ENCODE results near the gene LCE4A.

The LCE4A gene

GRCh38 chr1:152697701-152698600, 10.0 kb upstream of the LCE4A start, which contains the start of gene LCE2A:
Gene LCE2A, plus strand, starts transcription at chr1:152698345. Its CDS starts 557 bp downstream, at chr1:152698902.
- Histone ChIP-seq H3K4me1 (peaks cover 0 to 20% (median 13%) of the 10 kb centered on the region in 10 experiments; a peak in 13 of 20 replicates), H4K20me1 (no peaks in the 10 kb centered on the region), H3K27ac (no peak within 1 kb of the TSS), H3K27me3 (no peaks in the 10 kb centered on the region), H3K9me3 (replicated peaks in 1 of 11) (peaks cover 1 to 7% (median 4%) of the 10 kb centered on the region in 11 experiments; a peak in 10 of 22 replicates), H3K36me3 (no peaks in the 10 kb centered on the region), H3K9ac (no peak within 1 kb of the TSS), H3K4me2 (no peak within 1 kb of the TSS), H3K4me3 (no peak within 1 kb of the TSS)
- TF ChIP-seq Cebpa-rat (IDR thresholded peaks at IDR 0.05) = 0 out of 22 replicates have a peak, but pooled peaks of 1 of the 11 experiments have one; percentile 17

DNA sequence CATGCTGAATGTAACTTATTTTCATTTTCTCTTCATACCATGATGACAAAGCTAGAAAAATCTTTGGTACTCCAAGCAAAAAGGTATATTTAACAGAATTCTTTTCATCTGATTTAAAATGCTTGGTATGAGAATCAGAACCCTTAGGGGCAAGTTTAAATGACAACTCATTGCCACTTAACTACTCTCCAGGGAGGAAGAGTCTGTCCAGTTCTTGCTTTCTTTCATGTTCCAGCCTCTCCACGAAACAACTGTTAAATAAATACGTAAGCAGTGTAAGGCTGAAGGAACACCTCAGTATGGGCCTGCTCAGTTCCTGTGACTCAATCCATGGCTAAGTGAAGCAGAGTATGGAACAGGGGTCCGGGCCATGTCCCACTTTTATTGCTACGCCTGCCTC, 8.2 kb upstream of the LCE4A start:
- Histone ChIP-seq H4K20me1 (no peaks in the 10 kb centered on the region), H3K4me1 (peaks cover 0 to 20% (median 13%) of the 10 kb centered on the region in 10 experiments; a peak in 13 of 20 replicates), H3K27me3 (no peaks in the 10 kb centered on the region), H3K9me3 (replicated peaks in 1 of 11) (peaks cover 0 to 6% (median 4%) of the 10 kb centered on the region in 11 experiments; a peak in 5 of 22 replicates), H3K27ac (no peak overlapping the region), H3K9ac (peak overlapping the region in 2 of 11 experiments; percentile 2 to 14; a peak in 1 of 22 replicates), H3K4me3 (no peak overlapping the region), H3K36me3 (no peaks in the 10 kb centered on the region), H3K4me2 (peak overlapping the region in 7 of 11 experiments; percentile 11 to 64 (median 48); a peak in 14 of 22 replicates)
- TF ChIP-seq Cebpa-rat (IDR thresholded peaks at IDR 0.05) = no peak

DNA sequence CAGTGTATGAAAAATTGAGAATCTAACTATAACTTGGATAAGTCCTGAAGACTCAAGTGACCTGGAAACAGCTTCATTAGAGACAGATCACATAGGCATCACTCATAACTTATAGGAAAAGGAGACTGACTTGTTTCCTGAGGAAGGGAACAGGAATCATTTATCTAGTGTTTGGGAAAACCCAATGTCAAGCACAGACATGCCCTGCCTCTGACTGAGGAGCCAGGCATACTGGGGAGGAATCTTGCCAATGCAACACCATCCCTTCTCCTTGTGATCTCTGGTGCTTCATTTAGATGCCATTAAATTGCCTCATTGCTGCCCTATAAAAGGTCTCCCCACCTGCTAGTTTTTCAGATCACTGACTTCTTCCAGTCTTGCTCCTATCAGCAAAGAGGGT, 10.3 kb downstream of the LCE4A start:
- Histone ChIP-seq H4K20me1 (no peaks in the 10 kb centered on the region), H3K36me3 (no peaks in the 10 kb centered on the region), H3K9me3 (replicated peaks in 1 of 11) (peaks cover 6 to 15% (median 10%) of the 10 kb centered on the region in 11 experiments; a peak in 19 of 22 replicates), H3K4me3 (no peak overlapping the region), H3K9ac (no peak overlapping the region), H3K27me3 (no peaks in the 10 kb centered on the region), H3K4me1 (no peaks in the 10 kb centered on the region), H3K27ac (no peak overlapping the region), H3K4me2 (no peak overlapping the region)
- no peak for TF ChIP-seq Cebpa-rat (IDR thresholded peaks at IDR 0.05)

GRCh38 chr1:152725261-152725660, 17.3 kb downstream of the LCE4A start:
- Histone ChIP-seq H3K36me3 (no peaks in the 10 kb centered on the region), H4K20me1 (no peaks in the 10 kb centered on the region), H3K27ac (no peak overlapping the region), H3K4me2 (no peak overlapping the region), H3K4me1 (no peaks in the 10 kb centered on the region), H3K27me3 (no peaks in the 10 kb centered on the region), H3K4me3 (no peak overlapping the region), H3K9ac (no peak overlapping the region), H3K9me3 (replicated peaks in 1 of 11) (no peaks in the 10 kb centered on the region)
- no peak for TF ChIP-seq Cebpa-rat (IDR thresholded peaks at IDR 0.05)

DNA sequence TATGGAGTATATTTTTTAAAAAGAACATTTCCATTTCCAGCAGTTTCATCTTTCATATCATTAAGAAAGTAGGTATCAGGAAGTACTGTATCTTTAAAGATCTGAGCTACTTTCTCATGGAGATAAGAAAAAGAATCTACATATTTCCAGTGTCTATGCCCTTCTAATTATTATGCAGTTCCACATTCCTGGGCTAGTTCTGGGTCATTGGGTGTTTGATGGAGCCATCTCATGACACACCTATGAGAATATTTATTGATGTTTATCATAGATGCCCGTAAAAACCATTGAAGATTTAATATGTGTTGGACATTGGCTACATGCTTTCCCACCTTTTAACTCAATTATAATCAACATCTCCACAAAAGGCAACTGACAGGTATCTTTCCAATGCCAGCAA, 21.0 kb downstream of the LCE4A start:
- no peaks in the 10 kb centered on the region for H3K9me3 ChIP-seq (replicated peaks in 1 of 11)
- H3K4me1 ChIP-seq = no peaks in the 10 kb centered on the region
- no peak overlapping the region for H3K27ac ChIP-seq
- H3K27me3 ChIP-seq = no peaks in the 10 kb centered on the region
- H3K4me3 ChIP-seq = no peak overlapping the region
- H3K36me3 ChIP-seq = no peaks in the 10 kb centered on the region
- no peaks in the 10 kb centered on the region for H4K20me1 ChIP-seq
- no peak overlapping the region for H3K4me2 ChIP-seq
- no peak for TF ChIP-seq Cebpa-rat (IDR thresholded peaks at IDR 0.05)
- no peak overlapping the region for H3K9ac ChIP-seq

- H3K27ac ChIP-seq = no peak overlapping the region
- no peaks in the 10 kb centered on the region for H4K20me1 ChIP-seq
- H3K27me3 ChIP-seq = no peaks in the 10 kb centered on the region
- H3K4me3 ChIP-seq = no peak overlapping the region
- no peak overlapping the region for H3K4me2 ChIP-seq
- no peak for TF ChIP-seq Cebpa-rat (IDR thresholded peaks at IDR 0.05)
- no peaks in the 10 kb centered on the region for H3K9me3 ChIP-seq (replicated peaks in 1 of 11)
- no peak overlapping the region for H3K9ac ChIP-seq
- no peaks in the 10 kb centered on the region for H3K36me3 ChIP-seq
- no peaks in the 10 kb centered on the region for H3K4me1 ChIP-seq
Observed at GRCh38 chr1:152735648-152736047, 27.7 kb downstream of the LCE4A start.

DNA sequence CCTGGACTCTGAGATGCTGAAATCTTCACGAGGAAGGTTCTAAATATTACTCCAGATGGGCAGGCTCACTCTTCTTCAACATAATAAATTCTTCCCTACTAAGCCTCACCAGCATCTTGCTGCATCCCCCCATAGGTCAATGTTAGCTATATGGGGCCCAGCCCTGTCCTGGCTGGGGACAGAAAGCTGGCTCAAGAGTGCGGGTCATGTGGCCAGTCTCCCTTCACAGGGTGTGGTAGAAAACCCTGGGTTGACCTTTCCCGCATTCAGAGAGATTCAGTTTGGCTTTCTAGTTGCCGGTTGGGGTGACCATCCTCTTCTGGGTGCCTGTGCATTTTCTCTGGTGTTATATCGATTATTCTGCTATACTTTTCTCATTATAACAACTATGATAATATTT, 30.0 kb downstream of the LCE4A start:
- Histone ChIP-seq H3K4me2 (no peak overlapping the region), H4K20me1 (no peaks in the 10 kb centered on the region), H3K36me3 (no peaks in the 10 kb centered on the region), H3K27me3 (no peaks in the 10 kb centered on the region), H3K4me3 (no peak overlapping the region), H3K4me1 (no peaks in the 10 kb centered on the region), H3K9ac (no peak overlapping the region), H3K9me3 (replicated peaks in 1 of 11) (no peaks in the 10 kb centered on the region), H3K27ac (no peak overlapping the region)
- no peak for TF ChIP-seq Cebpa-rat (IDR thresholded peaks at IDR 0.05)

GRCh38 chr1:152739841-152740240, 31.9 kb downstream of the LCE4A start:
- Histone ChIP-seq H3K4me3 (no peak overlapping the region), H3K4me2 (peak overlapping the region in 1 of 11 experiments; percentile 13; a peak in 1 of 22 replicates), H4K20me1 (no peaks in the 10 kb centered on the region; a peak in 1 of 22 replicates), H3K27ac (no peak overlapping the region), H3K27me3 (0 out of 22 replicates have a peak, but pooled peaks cover 0 to 4% (median 0%) of the 10 kb centered on the region in 11 experiments), H3K9ac (no peak overlapping the region), H3K9me3 (replicated peaks in 1 of 11) (no peaks in the 10 kb centered on the region), H3K4me1 (peaks cover 0 to 11% (median 0%) of the 10 kb centered on the region in 10 experiments; a peak in 6 of 20 replicates), H3K36me3 (no peaks in the 10 kb centered on the region)
- TF ChIP-seq Cebpa-rat (IDR thresholded peaks at IDR 0.05) = no peak

- H4K20me1 ChIP-seq = no peaks in the 10 kb centered on the region; a peak in 1 of 22 replicates
- H3K27me3 ChIP-seq = 0 out of 22 replicates have a peak, but pooled peaks cover 0 to 5% (median 0%) of the 10 kb centered on the region in 11 experiments
- H3K4me1 ChIP-seq = peaks cover 0 to 20% (median 0%) of the 10 kb centered on the region in 10 experiments; a peak in 6 of 20 replicates
- H3K9me3 ChIP-seq (replicated peaks in 1 of 11) = no peaks in the 10 kb centered on the region
- no peak for TF ChIP-seq Cebpa-rat (IDR thresholded peaks at IDR 0.05)
- no peak overlapping the region for H3K9ac ChIP-seq
- H3K4me2 ChIP-seq = no peak overlapping the region
- no peaks in the 10 kb centered on the region for H3K36me3 ChIP-seq
- H3K4me3 ChIP-seq = no peak overlapping the region
- H3K27ac ChIP-seq = no peak overlapping the region
Observed at GRCh38 chr1:152741656-152742055, 33.7 kb downstream of the LCE4A start.
